ENCODE results near the gene EXD3. TPM values are rescaled to one million over a fixed set of nuclear protein-coding genes. Genes with fewer than 3 reads are reported as not detected.

EXD3 gene
- total and polyA plus RNA-seq, 9 of the 15 experiments (the other 6 are each of a cell fraction or from before 2014, with no cell fraction given) = 0.29 to 12.5 (median 3.9) TPM

GRCh38 chr9:137277329-137278041, 145.5 kb downstream of the EXD3 start, which contains the start of gene TOR4A (continued):
- peak; percentile 84 for TF ChIP-seq SUPT5H (IDR thresholded peaks at IDR 0.05)
- no peak for TF ChIP-seq SREBF2 (CRISPR knock-in tag; IDR thresholded peaks at IDR 0.05)
- no peak for TF ChIP-seq ZBTB2 (IDR thresholded peaks at IDR 0.05)
- TF ChIP-seq PRMT5 (CRISPR knock-in tag; IDR thresholded peaks at IDR 0.05) = no peak
- peak in 1 of 2 experiments; percentile 65; a peak in 1 of 4 replicates for TF ChIP-seq RCOR1 (IDR thresholded peaks at IDR 0.05; ENCODE audit: borderline replicate concordance in 1 of 2, low read depth in 2 of 2, low read length in 2 of 2)
- TF ChIP-seq NR2C1 (IDR thresholded peaks at IDR 0.05) = 0 out of 2 replicates have a peak, but pooled peaks have one; percentile 33
- no peak for TF ChIP-seq NR2C1 (tag; IDR thresholded peaks at IDR 0.05)
- TF ChIP-seq CBFA2T3 (IDR thresholded peaks at IDR 0.05) = no peak
- no peak; the same call in 1 of the 2 replicates for TF ChIP-seq ZBTB17 (CRISPR knock-in tag; IDR thresholded peaks at IDR 0.05)
- peak; percentile 90 for TF ChIP-seq ETV5 (CRISPR knock-in tag; IDR thresholded peaks at IDR 0.05; ENCODE audit: low read depth)
- TF ChIP-seq CHD2 (IDR thresholded peaks at IDR 0.05; ENCODE audit: low read depth, low read length) = peak; percentile 11
- no peak for TF ChIP-seq ZNF133 (CRISPR knock-in tag; IDR thresholded peaks at IDR 0.05)
- no peak for TF ChIP-seq CEBPZ (IDR thresholded peaks at IDR 0.05; ENCODE audit: borderline replicate concordance, low read depth, low read length)
- TF ChIP-seq GATAD2B (IDR thresholded peaks at IDR 0.05; ENCODE audit: borderline replicate concordance) = peak; percentile 16; the same call in 1 of the 2 replicates
- TF ChIP-seq ZNF282 (CRISPR knock-in tag; IDR thresholded peaks at IDR 0.05) = 0 out of 2 replicates have a peak, but pooled peaks have one; percentile 37
- peak; percentile 65; the same call in 1 of the 2 replicates for TF ChIP-seq MAX (CRISPR knock-in tag; IDR thresholded peaks at IDR 0.05)
- TF ChIP-seq ETS2 (tag; IDR thresholded peaks at IDR 0.05; ENCODE audit: borderline replicate concordance, poor library complexity, severe bottlenecking) = no peak
- TF ChIP-seq HNRNPL (IDR thresholded peaks at IDR 0.05; ENCODE audit: low read depth, low read length) = peak; percentile 85
- TF ChIP-seq DEAF1 (CRISPR knock-in tag; IDR thresholded peaks at IDR 0.05) = no peak; the same call in 1 of the 2 replicates
- TF ChIP-seq CHD1 (IDR thresholded peaks at IDR 0.05; ENCODE audit: low read length) = no peak
